ENCODE measurements around the gene SPOP. TPM values are rescaled to one million over a fixed set of nuclear protein-coding genes. Genes with fewer than 3 reads are reported as not detected.

Gene SPOP
- total and polyA plus RNA-seq, 9 of the 15 experiments (the other 6 are each of a cell fraction or from before 2014, with no cell fraction given): 34.2 to 65.9 (median 39.7) TPM

- Histone ChIP-seq H3K36me3 (ENCODE audit: control insufficient read depth, insufficient read depth, low read length) (peaks cover 82% of the 10 kb centered on the region), H3K9me3 (replicated peaks; ENCODE audit: control insufficient read depth, insufficient read depth, low read depth, low read length) (no peaks in the 10 kb centered on the region), H2AFZ (ENCODE audit: low read depth, low read length) (no peak overlapping the region), H3K79me2 (ENCODE audit: control insufficient read depth, insufficient read depth, low read length) (no peaks in the 10 kb centered on the region), H3K4me1 (replicated peaks in 1 of 2; ENCODE audit: control insufficient read depth in 2 of 2, insufficient read depth in 2 of 2, low read length in 2 of 2) (no peaks in the 10 kb centered on the region), H4K20me1 (replicated peaks; ENCODE audit: control insufficient read depth, insufficient read depth, low read length) (no peaks in the 10 kb centered on the region), H3K9me1 (ENCODE audit: control insufficient read depth, insufficient read depth, low read length) (no peaks in the 10 kb centered on the region), H3K4me3 (no peak overlapping the region), H3K4me2 (ENCODE audit: insufficient read depth, low read length) (no peak overlapping the region), H3K27ac (ENCODE audit: extremely low read depth, low read depth, low read length) (no peak overlapping the region), H3K27me3 (ENCODE audit: control insufficient read depth in 2 of 2, insufficient read depth in 2 of 2, low read length in 2 of 2) (no peaks in the 10 kb centered on the region), H3K9ac (ENCODE audit: insufficient read depth in 1 of 2, low read depth in 2 of 2, low read length in 2 of 2) (no peak overlapping the region)
- no peak for TF ChIP-seq ID3 (CRISPR knock-in tag; IDR thresholded peaks at IDR 0.05)
- TF ChIP-seq ID3 (tag; IDR thresholded peaks at IDR 0.05): no peak
- TF ChIP-seq IRF2 (CRISPR knock-in tag; IDR thresholded peaks at IDR 0.05): no peak
- FAIRE-seq (no peak), ATAC-seq (no peak), DNase-seq (ENCODE audit: extremely low read depth in 1 of 4, low spot score in 3 of 4) (no peak)
- BruUV-seq (replicated peaks): no TSS peak
- in situ Hi-C loops (cut with MboI): no loop called here
- intact Hi-C loops (cut with micrococcal nuclease): no loop called here
- CTCF ChIA-PET (ENCODE audit: low intra/inter-chr PET ratio): no interaction called here
- POLR2A ChIA-PET: interaction anchor here (1.0 to 1.2 kb wide), 3 partner anchors 8 to 107 kb away, joined by 3 to 4 read pairs (median 4); no protein-coding TSS in a partner anchor
Measured at GRCh38 chr17:49602783-49603182, 75.1 kb downstream of the SPOP start.

- Histone ChIP-seq H4K20me1 (replicated peaks; ENCODE audit: control insufficient read depth, insufficient read depth, low read length) (no peaks in the 10 kb centered on the region), H2AFZ (ENCODE audit: low read depth, low read length) (no peak overlapping the region), H3K79me2 (ENCODE audit: control insufficient read depth, insufficient read depth, low read length) (no peaks in the 10 kb centered on the region), H3K36me3 (ENCODE audit: control insufficient read depth, insufficient read depth, low read length) (peaks cover 87% of the 10 kb centered on the region), H3K4me2 (ENCODE audit: insufficient read depth, low read length) (no peak overlapping the region), H3K4me1 (replicated peaks in 1 of 2; ENCODE audit: control insufficient read depth in 2 of 2, insufficient read depth in 2 of 2, low read length in 2 of 2) (no peaks in the 10 kb centered on the region), H3K9ac (ENCODE audit: insufficient read depth in 1 of 2, low read depth in 2 of 2, low read length in 2 of 2) (no peak overlapping the region), H3K4me3 (no peak overlapping the region), H3K27ac (ENCODE audit: extremely low read depth, low read depth, low read length) (no peak overlapping the region), H3K27me3 (ENCODE audit: control insufficient read depth in 2 of 2, insufficient read depth in 2 of 2, low read length in 2 of 2) (no peaks in the 10 kb centered on the region), H3K9me3 (replicated peaks; ENCODE audit: control insufficient read depth, insufficient read depth, low read depth, low read length) (no peaks in the 10 kb centered on the region), H3K9me1 (ENCODE audit: control insufficient read depth, insufficient read depth, low read length) (no peaks in the 10 kb centered on the region)
- no TSS peak for BruUV-seq (replicated peaks)
- ATAC-seq (no peak), DNase-seq (ENCODE audit: extremely low read depth in 1 of 4, low spot score in 3 of 4) (no peak), FAIRE-seq (no peak)
- POLR2A ChIA-PET: interaction anchor here (1.5 kb wide), 1 partner anchor 12 kb away, joined by 3 read pairs; no protein-coding TSS in a partner anchor
- CTCF ChIA-PET (ENCODE audit: low intra/inter-chr PET ratio): no interaction called here
- in situ Hi-C loops (cut with MboI): no loop called here
- TF ChIP-seq RBM14 (IDR thresholded peaks at IDR 0.05; ENCODE audit: borderline replicate concordance, insufficient read depth, low read depth, low read length): no peak
- intact Hi-C loops (cut with micrococcal nuclease): no loop called here
Measured at GRCh38 chr17:49600949-49601348, 76.9 kb downstream of the SPOP start.
